Ovary (tissue), 9 donors: ENCODE measurements around the gene ERCC6L2. TPM values are rescaled to one million over a fixed set of nuclear protein-coding genes. Genes with fewer than 3 reads are reported as not detected.

Experiments
- DNase-seq, 5 donors: peaks; one replicate each; pipeline ENCODE4 v3.0.0-alpha.2; 2019 to 2020
- H3K27ac ChIP-seq, 2 donors: fragments of 200-600 bp; one replicate each; pipeline versions ENCODE4 v1.5.1 to v1.8.0; 2019 to 2022
- H3K27me3 ChIP-seq: fragments of 200-600 bp; one replicate; pipeline ENCODE4 v1.8.0; 2022
- H3K36me3 ChIP-seq: fragments of 200-600 bp; sonication (generic); one replicate; pipeline ENCODE4 v1.5.1; 2019
- H3K4me1 ChIP-seq: one replicate; pipeline ENCODE4 v1.8.1; 2013; ENCODE audit warnings: mild to moderate bottlenecking, moderate library complexity; ENCODE audit not compliant: insufficient read depth
- H3K4me3 ChIP-seq: fragments of 200-600 bp; sonication (generic); one replicate; pipeline ENCODE4 v1.5.1; 2017
- H3K9me3 ChIP-seq, 2 donors: fragments of 200-600 bp in 1 of 2; sonication (generic) in 1 of 2; one replicate each; pipeline versions ENCODE4 v1.5.1 to v1.8.1; 2013 to 2019; ENCODE audit warnings: mild to moderate bottlenecking in 1 of 2, moderate library complexity in 1 of 2
- CTCF ChIP-seq, 3 donors: fragments of 450-650 bp in 2 of 3; fragments of 200-600 bp in 1 of 3; IDR thresholded peaks; one replicate each; pipeline versions ENCODE4 v1.5.1 to v1.8.0; 2016 to 2022; ENCODE audit warnings: antibody characterized with exemption in 3 of 3, mild to moderate bottlenecking in 1 of 3
- EP300 ChIP-seq: sonication (generic); formaldehyde crosslinking; IDR thresholded peaks from one replicate; pipeline ENCODE4 v1.6.1; 2017; ENCODE audit warnings: antibody characterized with exemption
- POLR2A ChIP-seq: fragments of 450-650 bp; IDR thresholded peaks from one replicate; pipeline ENCODE4 v1.6.1; 2017; ENCODE audit warnings: antibody characterized with exemption, mild to moderate bottlenecking, moderate library complexity
- WGBS, 3 donors: extraction: QIAGEN DNeasy Blood & Tissue Kit in 1 of 3; methylation state at CpG; one replicate each; pipeline versions ENCODE4 v1.1.5 to v1.1.7; 2013 to 2017; 5-methylcytosine and 5-hydroxymethylcytosine counted together
- intact Hi-C, 4 donors: fragments of 100-400 bp; cut with DNase I; formaldehyde crosslinking; loops; one replicate each; pipeline versions ENCODE4 v1.11.0 to v1.15.1; 2022 to 2023
- polyA plus RNA-seq, 2 donors: library from polyadenylated mRNA; stranded (reverse); fragments of 200-250 nt in 1 of 2; fragments of 350-450 nt in 1 of 2; fragmentation: Illumina TruSeq in 1 of 2; extraction: RNeasy Lipid Tissue Mini Kit (QIAGEN cat#74804) in 1 of 2; gene quantifications; one replicate each; pipeline ENCODE4 v1.2.3, GENCODE V29; 2013 to 2014
- total RNA-seq, 7 donors: library from RNA; depleted of rRNA in 2 of 7; stranded (reverse); fragments of >200 nt in 2 of 7; fragmentation: NEBNext Ultra II Directional in 3 of 7; extraction: Animal tissue kit (Norgen Biotek cat#: 25700) in 3 of 7; gene quantifications; one replicate each; pipeline versions ENCODE4 v1.1.0 to v1.2.4, GENCODE V29; 2016 to 2023
- donor health status: DM: no; HTN: no; CAD: no; lungs with moderate emphysema.
- donor health status: DM: no; HTN: no; CAD: no.
- donor health status: Bipolar disorder and iron deficiency.
- donor health status: DM: yes; HTN: yes; CAD: no.
- donor health status: DM: no; HTN: no; CAD: no.
- donor health status: DM: yes; HTN: yes; CAD: no.

Gene ERCC6L2
- total and polyA plus RNA-seq, 9 donors = 16.7 to 78.3 (median 57.2) TPM

GRCh38 chr9:95966306-95966705 lies 90.8 kb downstream of the ERCC6L2 start:
- Histone ChIP-seq H3K4me1 (no peaks in the 10 kb centered on the region), H3K27me3 (no peaks in the 10 kb centered on the region), H3K4me3 (no peak overlapping the region), H3K9me3 (no peaks in the 10 kb centered on the region), H3K36me3 (no peaks in the 10 kb centered on the region), H3K27ac (no peak overlapping the region)
- WGBS, 3 donors = 10 to 26% (median 22%) methylated on average over 2 of the region's 2 CpGs
- no peak for DNase-seq
- no peak for TF ChIP-seq CTCF (IDR thresholded peaks at IDR 0.05)
- no peak for TF ChIP-seq EP300
- TF ChIP-seq POLR2A = no peak
- intact Hi-C loops = no loop called here

- H3K9me3 ChIP-seq = no peaks in the 10 kb centered on the region
- intact Hi-C loops = no loop called here
- no peaks in the 10 kb centered on the region for H3K36me3 ChIP-seq
- no peaks in the 10 kb centered on the region for H3K27me3 ChIP-seq
- DNase-seq = no peak
- peaks cover 1% of the 10 kb centered on the region for H3K4me1 ChIP-seq
- TF ChIP-seq CTCF (IDR thresholded peaks at IDR 0.05) (no peak), POLR2A (no peak), EP300 (no peak)
- H3K4me3 ChIP-seq = no peak overlapping the region
- H3K27ac ChIP-seq = no peak overlapping the region
Measured at GRCh38 chr9:95970317-95970716, 94.8 kb downstream of the ERCC6L2 start.

GRCh38 chr9:95971815-95972214 lies 96.3 kb downstream of the ERCC6L2 start:
- Histone ChIP-seq H3K9me3 (no peaks in the 10 kb centered on the region), H3K4me1 (peaks cover 1% of the 10 kb centered on the region), H3K27me3 (no peaks in the 10 kb centered on the region), H3K27ac (no peak overlapping the region), H3K4me3 (no peak overlapping the region), H3K36me3 (no peaks in the 10 kb centered on the region)
- 58 to 72% (median 68%) methylated on average over 2 of the region's 2 CpGs for WGBS, 3 donors
- TF ChIP-seq EP300 (no peak), POLR2A (no peak), CTCF (IDR thresholded peaks at IDR 0.05) (no peak)
- no peak for DNase-seq
- intact Hi-C loops = no loop called here

GRCh38 chr9:95974389-95974788 lies 98.9 kb downstream of the ERCC6L2 start:
- no peaks in the 10 kb centered on the region for H3K9me3 ChIP-seq
- TF ChIP-seq EP300 = no peak
- no peak for TF ChIP-seq POLR2A
- TF ChIP-seq CTCF (IDR thresholded peaks at IDR 0.05) = no peak
- H3K4me1 ChIP-seq = peaks cover 1% of the 10 kb centered on the region
- H3K27me3 ChIP-seq = no peaks in the 10 kb centered on the region
- H3K27ac ChIP-seq = no peak overlapping the region
- H3K4me3 ChIP-seq = no peak overlapping the region
- 96 to 98% (median 96%) methylated on average over 1 of the region's 1 CpG for WGBS, 3 donors
- no peak for DNase-seq
- no peaks in the 10 kb centered on the region for H3K36me3 ChIP-seq
- intact Hi-C loops = no loop called here

- TF ChIP-seq CTCF (IDR thresholded peaks at IDR 0.05) (no peak), EP300 (no peak), POLR2A (no peak)
- H3K36me3 ChIP-seq = no peaks in the 10 kb centered on the region
- 79 to 88% (median 83%) methylated on average over 1 of the region's 1 CpG for WGBS, 3 donors
- H3K9me3 ChIP-seq = no peaks in the 10 kb centered on the region
- intact Hi-C loops = no loop called here
- no peak for DNase-seq
- no peak overlapping the region for H3K4me3 ChIP-seq
- no peak overlapping the region for H3K27ac ChIP-seq
- H3K4me1 ChIP-seq = no peaks in the 10 kb centered on the region
- no peaks in the 10 kb centered on the region for H3K27me3 ChIP-seq
Measured at GRCh38 chr9:95977371-95977770, 101.9 kb downstream of the ERCC6L2 start.
